Activated CD8-positive, alpha-beta memory T cell treated with anti-CD3 and anti-CD28 coated beads for 24 hours (primary cell): ENCODE measurements around the gene KCTD19.

Experiments
- DNase-seq: peaks from one replicate; pipeline ENCODE4 v3.0.0-alpha.2; 2020

KCTD19 gene

DNA sequence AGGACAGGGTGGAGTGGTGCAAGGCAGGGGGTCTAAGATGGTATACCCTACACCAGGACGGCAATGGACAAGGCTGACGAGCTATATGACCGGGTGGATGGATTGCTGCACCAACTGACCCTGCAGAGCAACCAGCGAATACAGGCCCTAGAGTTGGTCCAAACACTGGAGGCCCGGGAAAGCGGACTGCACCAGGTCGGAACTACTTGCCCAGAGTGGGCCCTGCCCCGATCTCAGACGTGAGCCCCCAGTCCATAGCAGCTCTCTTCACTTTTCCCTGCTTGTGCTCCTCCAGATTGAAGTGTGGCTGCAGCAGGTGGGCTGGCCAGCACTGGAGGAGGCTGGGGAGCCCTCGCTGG, 44.1 kb downstream of the KCTD19 start:
- no peak for DNase-seq

DNA sequence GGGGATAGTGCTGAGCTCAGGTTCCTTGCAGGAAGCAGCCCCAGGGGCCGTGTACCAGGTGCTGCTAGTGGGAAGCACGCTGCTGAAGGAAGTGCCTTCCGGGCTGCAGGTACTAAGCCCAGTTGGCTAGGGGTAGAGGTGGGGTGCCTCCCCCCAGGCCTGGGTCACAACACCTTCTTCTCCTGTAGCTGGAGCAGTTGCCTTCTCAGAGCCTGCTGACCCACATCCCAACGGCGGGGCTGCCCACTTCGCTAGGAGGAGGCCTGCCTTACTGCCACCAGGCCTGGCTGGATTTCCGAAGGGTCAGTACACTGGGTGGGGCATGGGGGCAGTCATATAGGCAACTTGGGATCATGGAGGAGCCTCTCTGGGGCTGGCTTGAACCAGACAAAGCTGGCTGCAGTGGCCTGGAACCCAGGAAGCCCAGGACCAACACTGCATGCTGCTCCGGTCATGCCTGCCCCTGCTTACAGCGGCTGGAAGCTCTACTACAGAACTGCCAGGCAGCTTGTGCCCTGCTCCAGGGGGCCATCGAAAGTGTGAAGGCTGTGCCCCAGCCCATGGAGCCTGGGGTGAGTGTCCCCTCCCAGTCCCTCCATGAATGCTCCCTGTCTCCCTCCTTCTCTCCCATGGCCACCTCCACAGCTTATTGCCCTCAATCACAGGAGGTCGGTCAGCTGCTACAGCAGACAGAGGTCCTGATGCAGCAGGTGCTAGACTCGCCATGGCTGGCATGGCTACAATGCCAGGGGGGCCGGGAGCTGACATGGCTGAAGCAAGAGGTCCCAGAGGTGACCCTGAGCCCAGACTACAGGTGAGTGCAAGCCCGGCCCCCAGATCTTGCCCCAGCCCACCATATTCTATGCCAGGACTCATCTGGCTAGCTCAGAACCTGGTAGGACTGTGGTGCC, 44.8 kb downstream of the KCTD19 start:
- no peak for DNase-seq

DNA sequence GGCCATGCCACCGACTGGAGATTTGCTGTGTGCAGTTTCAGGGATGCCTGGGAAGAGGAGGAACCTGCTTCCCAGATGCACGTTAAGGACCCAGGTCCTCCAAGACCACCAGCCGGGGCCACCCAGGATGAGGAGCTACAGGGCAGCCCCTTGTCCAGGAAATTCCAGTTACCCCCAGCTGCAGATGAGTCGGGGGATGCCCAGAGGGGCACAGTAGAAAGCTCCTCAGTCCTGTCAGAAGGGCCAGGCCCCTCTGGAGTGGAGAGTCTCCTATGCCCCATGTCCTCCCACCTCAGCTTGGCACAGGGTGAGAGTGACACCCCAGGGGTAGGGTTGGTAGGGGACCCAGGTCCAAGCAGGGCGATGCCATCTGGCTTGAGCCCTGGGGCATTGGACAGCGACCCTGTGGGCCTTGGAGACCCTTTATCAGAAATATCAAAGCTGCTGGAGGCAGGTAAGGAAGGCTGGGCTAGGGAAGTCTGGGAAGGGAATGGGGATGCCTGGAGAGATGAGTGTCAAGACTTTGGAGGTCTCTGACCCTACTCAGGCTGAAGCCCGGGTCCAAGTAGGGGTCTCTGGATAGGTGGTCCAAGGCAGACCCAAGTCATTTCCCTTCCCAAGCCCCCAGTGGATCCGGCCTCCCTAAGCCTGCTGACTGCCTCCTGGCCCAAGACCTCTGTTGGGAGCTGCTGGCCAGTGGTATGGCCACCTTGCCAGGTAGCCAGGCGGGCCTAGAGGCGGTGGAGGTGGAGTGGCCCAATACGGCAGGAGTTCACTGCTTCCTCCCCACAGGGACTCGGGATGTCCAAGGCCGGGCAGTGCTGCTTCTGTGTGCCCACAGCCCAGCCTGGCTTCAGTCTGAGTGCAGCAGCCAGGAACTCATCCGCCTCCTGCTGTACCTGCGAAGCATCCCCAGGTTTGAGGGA, 46.2 kb downstream of the KCTD19 start:
- DNase-seq, result no peak

DNA sequence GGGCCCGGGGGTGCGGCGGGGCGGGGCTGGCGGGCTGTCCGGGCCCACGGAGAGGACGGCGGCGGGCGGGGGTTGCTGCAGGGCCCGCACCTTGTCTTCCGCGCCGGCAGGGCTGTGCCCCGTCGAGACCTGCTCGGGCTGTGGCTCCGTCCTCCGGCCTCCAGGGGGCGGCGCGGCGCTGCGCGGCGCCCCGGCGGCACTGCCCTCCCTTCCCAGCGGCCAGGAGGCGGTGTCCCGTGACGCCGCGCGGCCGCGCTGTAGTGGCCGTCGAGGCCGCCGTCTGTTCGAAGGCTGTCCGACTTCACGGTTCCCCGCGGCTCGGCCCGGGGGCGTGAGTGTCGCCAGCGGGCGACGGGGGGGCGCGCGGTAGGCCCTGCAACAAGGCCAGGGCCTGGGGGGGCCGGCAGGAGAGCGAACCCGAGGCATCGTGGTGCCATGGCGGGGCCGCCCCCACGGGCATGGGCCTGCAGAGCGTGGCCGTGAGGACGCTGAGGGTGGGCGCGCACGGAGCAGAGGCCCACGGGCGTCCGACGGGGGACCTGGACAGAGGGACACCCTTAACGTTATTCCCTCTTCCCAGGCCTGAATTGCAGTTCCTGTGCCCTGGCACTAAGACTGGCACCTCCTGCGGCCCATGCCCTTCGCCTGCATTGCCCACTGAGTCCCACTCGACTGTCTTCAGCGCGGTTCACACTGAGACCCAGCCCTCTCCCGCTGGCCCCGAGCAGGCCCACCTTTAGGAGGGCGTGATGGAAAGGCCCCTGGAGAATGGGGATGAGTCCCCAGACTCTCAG, 47.0 kb downstream of the KCTD19 start, which contains the start of gene PLEKHG4:
PLEKHG4 (plus strand) TSS at position 237 of the 794 bp plus-strand sequence; CDS start at position 750, 513 bp downstream.
- DNase-seq, result no peak

DNA sequence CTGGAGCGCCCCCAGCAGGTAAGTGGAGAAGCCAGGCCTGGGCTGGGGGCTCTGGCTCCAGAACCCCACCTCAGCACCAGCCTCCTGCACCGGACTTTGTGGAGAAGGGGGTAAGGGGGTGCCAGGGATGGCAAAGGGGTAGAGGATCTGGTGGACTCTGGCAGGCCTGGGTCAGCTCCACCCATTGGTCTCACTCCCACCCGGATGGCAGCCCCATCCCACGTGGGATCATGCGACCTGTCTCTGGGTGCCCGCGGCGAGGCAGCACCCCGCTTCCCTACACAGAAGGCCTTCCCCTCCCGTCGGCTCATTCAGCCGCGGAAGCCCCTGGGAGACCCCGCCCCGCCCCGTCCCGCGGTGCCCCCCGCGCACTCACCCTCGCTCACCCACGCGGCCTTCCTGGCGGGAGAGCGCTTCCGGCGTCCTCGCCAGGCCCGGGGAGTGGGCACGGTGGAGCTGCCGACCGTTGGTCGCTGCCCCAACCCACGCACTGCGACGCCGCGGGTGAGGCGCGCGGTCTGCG, 47.7 kb downstream of the KCTD19 start:
- peak; percentile 92 for DNase-seq

DNA sequence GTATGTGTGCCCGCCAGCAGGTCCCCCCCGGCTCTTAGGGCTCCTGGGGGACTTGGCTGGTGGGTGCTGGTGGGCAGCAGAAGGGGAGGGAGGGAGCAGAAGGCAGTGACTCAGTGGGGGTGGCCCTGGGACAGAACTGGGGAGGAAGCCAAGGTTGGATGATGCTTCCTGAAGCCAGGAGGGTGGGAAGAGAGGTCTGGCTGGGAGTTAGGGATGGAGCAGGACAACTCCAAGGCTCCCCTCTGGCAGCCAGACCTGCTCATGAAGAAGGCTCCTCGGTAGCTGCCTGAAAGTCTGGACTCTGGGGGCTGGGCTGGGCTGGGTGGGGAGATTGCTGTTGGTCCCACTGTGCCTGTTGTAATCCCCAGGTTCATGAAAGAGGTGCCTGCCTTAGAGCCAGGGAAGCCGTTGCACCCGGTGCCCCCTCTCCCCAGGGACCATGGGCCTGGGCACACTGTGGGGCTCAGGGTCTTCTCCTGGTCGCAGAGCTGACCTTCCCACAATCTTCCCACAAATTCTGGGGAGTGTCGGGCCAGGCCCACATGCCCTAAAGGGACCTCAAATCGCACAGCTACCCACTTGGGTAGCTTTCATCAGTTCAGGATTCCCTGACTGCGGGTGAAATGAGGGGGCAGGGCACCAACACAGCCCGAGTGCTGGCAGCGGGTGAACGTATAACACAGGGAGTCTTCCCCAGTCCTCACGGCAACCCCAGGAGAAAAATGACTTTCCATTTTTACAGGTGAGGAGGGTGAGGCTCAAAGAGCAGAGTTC, 48.4 kb downstream of the KCTD19 start:
- no peak for DNase-seq

DNA sequence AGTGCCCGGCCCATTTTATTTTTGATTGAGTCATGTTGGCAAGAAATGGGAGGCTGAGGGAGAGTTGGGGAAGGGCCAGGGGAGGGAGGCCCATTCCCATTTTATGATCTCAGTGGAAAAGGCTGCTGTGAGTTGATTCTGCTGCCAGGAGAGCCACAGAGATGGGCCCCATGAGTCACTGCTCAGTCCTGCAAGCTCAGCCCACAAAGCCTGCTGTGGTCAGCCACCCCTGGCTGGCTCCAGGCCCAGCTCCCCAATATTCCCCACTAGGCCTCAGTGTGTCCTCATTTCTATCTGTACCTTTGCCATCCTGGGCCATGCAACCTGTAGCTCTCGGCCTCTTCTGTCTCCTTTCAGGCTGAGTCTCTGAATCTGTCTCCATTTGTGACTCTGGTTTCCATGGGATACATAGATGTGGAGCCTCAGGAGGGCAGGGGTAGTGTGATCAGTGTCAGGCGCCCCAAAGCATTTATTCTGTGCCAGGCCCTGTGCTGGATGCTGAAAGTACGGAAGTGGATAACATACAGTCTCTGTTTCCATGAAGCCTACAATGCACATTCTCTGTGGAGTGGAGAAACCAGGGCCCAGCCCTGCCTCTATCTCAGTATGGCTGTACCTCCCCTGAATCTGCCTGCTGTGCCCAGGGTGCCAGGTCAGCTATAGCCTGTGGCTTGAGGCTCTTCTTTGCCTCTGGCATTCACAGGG, 49.1 kb downstream of the KCTD19 start:
- no peak for DNase-seq

DNA sequence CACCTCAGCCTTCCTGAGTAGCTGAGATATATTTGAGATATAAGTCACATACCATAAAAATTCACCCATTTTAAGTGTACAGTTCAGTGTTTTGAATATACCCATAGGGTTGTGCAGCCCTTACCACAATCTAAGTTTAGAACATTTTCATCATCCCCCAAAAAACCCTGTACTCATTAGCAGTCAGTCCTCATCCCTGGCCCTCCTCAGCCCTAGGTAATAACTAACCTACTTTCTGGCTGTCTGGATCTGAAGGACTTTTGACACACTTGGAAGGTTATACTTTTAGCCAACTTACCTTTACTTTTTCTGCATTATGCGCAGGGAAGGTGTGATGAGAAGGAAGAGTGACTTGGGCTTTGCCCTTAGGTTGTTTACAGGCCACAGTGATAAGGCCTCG, 51.2 kb downstream of the KCTD19 start:
- DNase-seq, result no peak

DNA sequence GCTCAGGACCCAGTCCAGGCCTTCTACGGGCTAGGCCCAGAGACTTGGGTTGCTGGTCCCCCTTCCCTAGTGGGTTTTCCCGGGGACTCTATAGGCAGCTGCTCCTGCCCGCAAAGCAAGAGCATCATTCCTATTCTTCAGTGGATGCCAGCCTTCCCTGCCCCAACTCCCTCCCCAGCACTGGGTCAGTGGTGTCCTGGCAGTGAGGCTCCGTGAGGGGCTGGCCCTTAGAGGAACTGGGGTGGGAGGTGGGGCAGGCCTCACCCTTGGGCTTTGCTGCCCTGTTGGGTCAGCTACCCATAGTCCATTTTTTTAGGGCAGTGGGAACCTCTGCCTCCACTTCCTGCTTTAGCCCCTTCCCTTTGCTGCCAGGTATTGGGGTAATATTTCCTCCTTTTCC, 55.1 kb downstream of the KCTD19 start:
- no peak for DNase-seq

DNA sequence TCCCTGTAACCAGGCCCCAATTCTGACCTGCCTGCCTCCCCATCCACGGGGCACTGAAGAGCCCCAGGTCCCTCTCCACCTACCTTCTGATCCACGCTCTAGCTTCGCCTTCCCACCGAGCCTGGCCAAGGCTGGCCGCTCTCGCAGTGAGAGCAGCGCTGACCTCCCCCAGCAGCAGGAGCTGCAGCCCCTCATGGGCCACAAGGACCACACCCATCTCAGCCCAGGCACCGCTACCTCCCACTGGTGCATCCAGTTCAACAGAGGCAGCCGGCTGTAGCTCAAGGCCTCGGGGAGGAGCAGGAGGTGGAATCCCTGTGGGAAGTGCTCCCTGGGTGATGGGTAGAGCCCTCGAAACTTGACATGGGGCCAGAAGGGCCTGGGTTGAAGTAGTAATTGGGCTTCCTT, 55.6 kb downstream of the KCTD19 start:
- no peak for DNase-seq

DNA sequence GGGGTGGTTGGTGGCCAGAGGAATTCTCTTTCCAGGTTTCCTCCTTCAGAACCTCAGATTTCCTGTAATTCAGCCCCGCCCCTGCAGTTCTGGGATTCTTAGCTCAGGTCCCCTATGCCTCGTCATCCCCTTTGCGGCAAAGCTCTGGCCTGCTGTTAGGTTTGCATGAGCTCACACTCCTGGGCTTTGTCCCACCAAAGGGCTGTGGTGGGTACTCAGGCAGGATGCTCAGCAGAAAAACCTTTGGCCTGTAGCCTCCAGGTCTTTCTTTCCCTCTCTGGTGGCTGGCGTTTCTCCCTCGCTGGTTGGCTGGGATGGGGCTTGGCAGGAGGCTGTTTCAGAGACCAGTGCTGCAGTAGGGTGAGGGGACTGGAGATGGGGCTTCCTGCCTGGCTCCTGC, 56.8 kb downstream of the KCTD19 start:
- no peak for DNase-seq

DNA sequence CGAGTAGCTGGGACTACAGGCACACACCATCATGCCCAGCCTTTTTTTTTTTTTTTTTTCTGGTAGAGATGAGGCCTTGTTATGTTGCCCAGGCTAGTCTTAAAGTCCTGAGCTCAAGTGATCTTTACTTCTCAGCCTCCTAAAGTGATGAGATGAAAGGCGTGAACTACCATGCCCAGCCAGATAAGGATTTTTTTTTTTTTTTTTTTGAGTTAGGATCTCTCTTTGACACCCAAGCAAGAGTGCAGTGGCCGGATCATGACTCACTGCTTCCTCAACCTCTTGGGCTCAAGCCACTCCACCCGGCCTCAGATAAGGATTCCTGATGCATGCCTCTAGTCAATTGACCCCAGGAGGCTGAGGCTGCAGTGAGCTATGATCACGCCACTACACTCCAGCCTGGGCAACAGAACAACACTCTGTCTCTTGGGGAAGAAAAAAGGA, 58.4 kb downstream of the KCTD19 start:
- no peak for DNase-seq

DNA sequence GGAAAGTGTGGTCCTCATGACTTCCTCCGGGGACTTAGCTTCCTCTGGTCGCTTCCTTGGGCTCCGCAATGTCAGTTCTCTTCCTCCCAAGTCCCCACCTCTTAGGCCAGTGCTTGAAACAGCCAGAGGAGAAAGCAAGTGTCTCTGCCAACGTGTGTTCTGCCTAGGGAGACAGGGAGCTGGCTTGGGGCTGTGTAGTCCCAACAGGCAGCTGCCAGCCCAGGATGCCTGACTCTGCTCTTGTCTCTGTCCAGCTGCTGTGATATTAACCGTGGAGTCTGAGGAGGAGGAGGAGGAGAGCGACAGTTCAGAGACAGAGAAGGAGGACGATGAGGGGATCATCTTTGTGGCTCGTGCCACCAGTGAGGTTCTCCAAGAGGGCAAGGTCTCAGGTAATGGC, 60.7 kb downstream of the KCTD19 start:
- no peak for DNase-seq

DNA sequence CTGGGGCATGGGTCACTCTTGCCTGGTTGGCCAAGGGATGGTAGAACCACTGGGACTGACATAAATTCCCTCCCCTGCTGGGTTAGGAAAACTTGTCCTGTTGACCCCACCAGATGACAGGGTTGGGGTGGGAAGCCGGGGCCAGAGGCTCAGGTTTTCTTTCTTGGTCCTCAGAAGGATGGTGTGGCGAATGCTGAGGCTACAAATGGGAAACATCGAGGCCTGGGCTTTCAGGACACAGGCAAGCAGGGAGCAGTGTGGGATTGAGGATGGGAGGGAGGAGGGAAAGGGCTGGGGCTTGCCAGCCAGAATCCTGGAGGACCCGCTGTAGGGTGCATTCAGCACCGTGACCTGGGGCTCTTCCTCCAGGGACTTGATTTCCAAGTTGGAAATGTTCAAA, 61.7 kb downstream of the KCTD19 start:
- no peak for DNase-seq

DNA sequence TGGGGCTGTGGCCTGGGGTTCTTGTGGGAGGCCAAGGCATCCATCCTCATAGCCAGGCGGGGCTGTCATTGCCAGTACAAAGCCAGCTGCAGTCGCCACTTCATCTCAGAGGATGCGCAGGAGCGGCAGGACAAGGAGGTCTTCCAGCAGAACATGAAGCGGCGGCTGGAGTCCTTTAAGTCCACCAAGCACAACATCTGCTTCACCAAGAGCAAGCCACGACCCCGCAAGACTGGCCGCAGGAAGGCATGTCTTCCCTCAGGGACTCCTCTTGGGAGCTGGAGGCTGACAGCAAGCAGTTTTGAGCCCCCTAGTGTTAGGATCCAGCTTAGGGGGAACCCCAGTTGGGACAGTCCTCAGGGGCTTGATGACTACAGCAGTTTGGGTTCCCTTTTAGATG, 62.3 kb downstream of the KCTD19 start:
- DNase-seq, result no peak

DNA sequence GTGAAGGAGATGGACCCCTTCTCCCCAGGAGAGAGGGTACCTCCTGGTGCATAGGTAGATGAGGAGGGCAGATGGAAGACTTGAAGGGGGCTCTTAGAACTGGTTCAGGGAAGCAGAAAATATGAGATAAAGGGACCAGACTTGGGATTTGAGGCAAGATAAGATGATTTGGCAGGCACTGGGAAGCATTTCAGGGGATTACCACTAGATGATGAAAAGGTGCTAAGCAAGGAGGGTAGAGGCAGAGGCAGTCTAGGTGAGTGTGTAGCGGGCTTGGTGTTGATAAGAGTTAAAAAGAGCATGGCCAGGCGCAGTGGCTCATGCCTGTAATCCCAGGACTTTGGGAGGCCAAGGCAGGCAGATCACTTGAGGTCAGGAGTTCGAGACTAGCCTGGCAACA, 63.3 kb downstream of the KCTD19 start:
- no peak for DNase-seq

DNA sequence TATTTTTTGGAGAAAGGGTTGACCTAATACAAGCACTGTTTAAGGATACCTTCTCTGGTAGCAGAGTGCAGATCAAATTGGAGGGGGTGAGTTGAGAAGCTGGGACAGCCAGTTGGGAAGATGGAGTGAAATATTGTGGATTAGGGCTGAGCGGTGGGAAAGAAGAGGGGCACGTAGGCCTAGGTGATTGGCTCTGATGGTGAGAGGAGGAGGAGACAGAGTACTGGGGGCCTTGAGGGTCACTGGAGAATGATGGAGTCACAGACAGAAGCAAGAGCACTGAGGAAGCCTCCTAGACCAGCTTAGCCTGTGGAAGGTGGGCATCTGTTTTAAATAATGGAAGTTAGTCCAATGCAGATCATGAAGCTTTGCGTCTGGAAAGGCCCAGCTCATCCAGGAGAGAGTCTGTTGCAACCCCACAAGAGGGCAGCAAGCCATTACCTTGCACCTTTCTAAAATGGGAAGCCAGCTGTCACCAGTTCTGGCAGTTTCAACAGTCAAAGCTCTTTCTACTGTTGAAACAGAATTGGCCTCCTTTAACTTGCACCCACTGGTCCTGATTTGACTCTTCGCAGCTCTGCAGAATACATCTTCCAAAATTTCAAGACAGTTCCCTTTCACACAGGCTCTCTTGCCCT, 66.0 kb downstream of the KCTD19 start:
- no peak for DNase-seq

DNA sequence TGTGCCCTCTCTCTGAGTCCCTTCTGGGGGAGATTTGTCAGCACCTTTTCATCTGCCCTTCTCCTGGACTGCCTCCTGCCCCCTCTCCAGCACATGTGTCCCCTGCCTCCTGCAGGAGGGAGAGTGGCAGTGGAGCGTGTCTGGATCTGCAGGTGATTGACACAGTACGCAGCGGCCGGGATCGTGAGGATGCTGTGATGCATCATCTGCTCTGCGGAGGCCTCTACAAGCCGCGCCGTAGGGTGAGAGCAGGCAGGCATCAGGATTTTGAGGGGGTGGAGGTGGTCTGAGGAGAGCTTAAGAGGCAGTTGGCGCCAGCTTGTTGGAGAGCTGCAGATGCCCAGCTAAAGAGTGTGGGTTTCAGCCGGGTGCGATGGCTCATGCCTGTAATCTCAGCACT, 66.8 kb downstream of the KCTD19 start:
- DNase-seq, result no peak

DNA sequence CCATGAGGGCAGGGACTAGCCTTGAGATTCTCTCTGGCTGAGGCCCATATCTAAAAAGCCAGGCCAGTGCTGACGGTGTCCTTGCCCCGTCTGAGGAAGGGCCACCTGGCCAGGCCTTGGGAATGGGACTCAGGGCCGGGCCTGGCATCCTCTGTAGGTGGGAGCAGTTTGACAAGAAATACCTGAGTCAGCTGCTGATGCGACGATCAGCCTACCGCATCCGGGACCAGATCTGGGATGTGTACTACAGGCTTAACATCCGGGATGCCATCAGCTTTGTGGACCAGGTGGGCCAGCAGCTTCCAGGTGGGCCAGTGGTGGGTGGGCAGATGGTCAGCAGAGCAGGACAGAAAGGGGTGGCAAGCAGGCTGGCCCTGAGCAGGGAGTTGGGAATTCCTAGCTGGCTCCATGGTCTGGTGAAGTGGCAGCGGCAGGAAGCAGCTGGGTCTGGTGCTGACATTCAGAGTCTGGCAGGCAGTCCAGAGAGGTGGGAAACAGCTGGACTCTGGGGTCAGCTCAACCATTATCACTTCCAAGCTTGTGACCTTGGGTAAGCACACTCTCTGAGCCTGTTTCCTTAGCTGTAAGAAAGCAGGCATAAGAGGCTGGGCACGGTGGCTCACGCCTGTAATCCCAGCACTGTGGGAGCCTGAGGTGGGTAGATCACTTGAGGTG, 68.2 kb downstream of the KCTD19 start:
- no peak for DNase-seq
